Measurements from ENCODE around the gene ADGRB3. TPM values are rescaled to one million over a fixed set of nuclear protein-coding genes. Genes with fewer than 3 reads are reported as not detected.

Gene ADGRB3
- polyA plus RNA-seq, 1 of the 3 experiments (the other 2 are of a cell fraction) = 0.12 TPM

DNA sequence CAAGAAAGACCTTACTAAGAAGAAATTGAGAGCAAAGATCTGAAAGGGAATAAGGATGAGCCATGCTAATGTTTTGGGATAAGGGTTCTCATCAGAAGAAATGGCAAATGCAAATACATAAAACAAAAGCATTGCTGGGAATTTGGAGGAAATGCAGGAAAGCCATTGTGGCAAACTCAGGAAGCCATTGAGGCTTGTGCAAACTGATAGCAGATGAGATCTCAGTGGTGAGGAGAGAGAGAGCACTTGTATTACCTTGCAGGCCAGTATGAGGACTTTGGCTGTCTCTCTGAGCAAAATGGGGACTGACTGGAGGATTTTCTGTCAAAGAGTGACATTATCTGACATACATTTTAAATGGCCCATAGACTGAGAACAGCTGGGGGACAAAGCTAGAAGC is 103.0 kb downstream of the ADGRB3 start:
- TF ChIP-seq TEAD4 (IDR thresholded peaks at IDR 0.05; ENCODE audit: borderline replicate concordance, insufficient read depth) (no peak), SMC3 (IDR thresholded peaks at IDR 0.05; ENCODE audit: low read depth, low read length) (no peak), CHD2 (IDR thresholded peaks at IDR 0.05; ENCODE audit: low read length, partially characterized antibody) (no peak), JUND (IDR thresholded peaks at IDR 0.05) (no peak), RXRA (IDR thresholded peaks at IDR 0.05; ENCODE audit: borderline replicate concordance, low read depth) (no peak), GATA2 (CRISPR knock-in tag; IDR thresholded peaks at IDR 0.05) (no peak), FOXM1 (IDR thresholded peaks at IDR 0.05; ENCODE audit: low read depth) (no peak), TCF12 (IDR thresholded peaks at IDR 0.05) (no peak), TAF1 (IDR thresholded peaks at IDR 0.05; ENCODE audit: borderline replicate concordance, low read depth, low read length) (no peak), FOXJ3 (CRISPR knock-in tag; IDR thresholded peaks at IDR 0.05) (no peak), EZH2phosphoT487 (IDR thresholded peaks at IDR 0.05; ENCODE audit: borderline replicate concordance, low read depth) (no peak), POLR2AphosphoS5 (IDR thresholded peaks at IDR 0.05; ENCODE audit: low read depth, low read length) (no peak), RAD21 (IDR thresholded peaks at IDR 0.05; ENCODE audit: low read length) (no peak), EP300 (IDR thresholded peaks at IDR 0.05; ENCODE audit: borderline replicate concordance in 1 of 2, low read depth in 1 of 2, low read length in 1 of 2) (no peak)
- TF ChIP-seq, protein P1, sequence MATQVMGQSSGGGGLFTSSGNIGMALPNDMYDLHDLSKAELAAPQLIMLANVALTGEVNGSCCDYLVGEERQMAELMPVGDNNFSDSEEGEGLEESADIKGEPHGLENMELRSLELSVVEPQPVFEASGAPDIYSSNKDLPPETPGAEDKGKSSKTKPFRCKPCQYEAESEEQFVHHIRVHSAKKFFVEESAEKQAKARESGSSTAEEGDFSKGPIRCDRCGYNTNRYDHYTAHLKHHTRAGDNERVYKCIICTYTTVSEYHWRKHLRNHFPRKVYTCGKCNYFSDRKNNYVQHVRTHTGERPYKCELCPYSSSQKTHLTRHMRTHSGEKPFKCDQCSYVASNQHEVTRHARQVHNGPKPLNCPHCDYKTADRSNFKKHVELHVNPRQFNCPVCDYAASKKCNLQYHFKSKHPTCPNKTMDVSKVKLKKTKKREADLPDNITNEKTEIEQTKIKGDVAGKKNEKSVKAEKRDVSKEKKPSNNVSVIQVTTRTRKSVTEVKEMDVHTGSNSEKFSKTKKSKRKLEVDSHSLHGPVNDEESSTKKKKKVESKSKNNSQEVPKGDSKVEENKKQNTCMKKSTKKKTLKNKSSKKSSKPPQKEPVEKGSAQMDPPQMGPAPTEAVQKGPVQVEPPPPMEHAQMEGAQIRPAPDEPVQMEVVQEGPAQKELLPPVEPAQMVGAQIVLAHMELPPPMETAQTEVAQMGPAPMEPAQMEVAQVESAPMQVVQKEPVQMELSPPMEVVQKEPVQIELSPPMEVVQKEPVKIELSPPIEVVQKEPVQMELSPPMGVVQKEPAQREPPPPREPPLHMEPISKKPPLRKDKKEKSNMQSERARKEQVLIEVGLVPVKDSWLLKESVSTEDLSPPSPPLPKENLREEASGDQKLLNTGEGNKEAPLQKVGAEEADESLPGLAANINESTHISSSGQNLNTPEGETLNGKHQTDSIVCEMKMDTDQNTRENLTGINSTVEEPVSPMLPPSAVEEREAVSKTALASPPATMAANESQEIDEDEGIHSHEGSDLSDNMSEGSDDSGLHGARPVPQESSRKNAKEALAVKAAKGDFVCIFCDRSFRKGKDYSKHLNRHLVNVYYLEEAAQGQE (IDR thresholded peaks at IDR 0.05; ENCODE audit: low read depth, low read length) = no peak
- TF ChIP-seq, protein P2, sequence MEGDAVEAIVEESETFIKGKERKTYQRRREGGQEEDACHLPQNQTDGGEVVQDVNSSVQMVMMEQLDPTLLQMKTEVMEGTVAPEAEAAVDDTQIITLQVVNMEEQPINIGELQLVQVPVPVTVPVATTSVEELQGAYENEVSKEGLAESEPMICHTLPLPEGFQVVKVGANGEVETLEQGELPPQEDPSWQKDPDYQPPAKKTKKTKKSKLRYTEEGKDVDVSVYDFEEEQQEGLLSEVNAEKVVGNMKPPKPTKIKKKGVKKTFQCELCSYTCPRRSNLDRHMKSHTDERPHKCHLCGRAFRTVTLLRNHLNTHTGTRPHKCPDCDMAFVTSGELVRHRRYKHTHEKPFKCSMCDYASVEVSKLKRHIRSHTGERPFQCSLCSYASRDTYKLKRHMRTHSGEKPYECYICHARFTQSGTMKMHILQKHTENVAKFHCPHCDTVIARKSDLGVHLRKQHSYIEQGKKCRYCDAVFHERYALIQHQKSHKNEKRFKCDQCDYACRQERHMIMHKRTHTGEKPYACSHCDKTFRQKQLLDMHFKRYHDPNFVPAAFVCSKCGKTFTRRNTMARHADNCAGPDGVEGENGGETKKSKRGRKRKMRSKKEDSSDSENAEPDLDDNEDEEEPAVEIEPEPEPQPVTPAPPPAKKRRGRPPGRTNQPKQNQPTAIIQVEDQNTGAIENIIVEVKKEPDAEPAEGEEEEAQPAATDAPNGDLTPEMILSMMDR (IDR thresholded peaks at IDR 0.05) = no peak
- TF ChIP-seq, protein P3, sequence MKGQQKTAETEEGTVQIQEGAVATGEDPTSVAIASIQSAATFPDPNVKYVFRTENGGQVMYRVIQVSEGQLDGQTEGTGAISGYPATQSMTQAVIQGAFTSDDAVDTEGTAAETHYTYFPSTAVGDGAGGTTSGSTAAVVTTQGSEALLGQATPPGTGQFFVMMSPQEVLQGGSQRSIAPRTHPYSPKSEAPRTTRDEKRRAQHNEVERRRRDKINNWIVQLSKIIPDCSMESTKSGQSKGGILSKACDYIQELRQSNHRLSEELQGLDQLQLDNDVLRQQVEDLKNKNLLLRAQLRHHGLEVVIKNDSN (IDR thresholded peaks at IDR 0.05; ENCODE audit: borderline replicate concordance, low read depth) = no peak
- TF ChIP-seq, protein P4, sequence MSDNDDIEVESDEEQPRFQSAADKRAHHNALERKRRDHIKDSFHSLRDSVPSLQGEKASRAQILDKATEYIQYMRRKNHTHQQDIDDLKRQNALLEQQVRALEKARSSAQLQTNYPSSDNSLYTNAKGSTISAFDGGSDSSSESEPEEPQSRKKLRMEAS (IDR thresholded peaks at IDR 0.05; ENCODE audit: low read depth) = no peak
- TF ChIP-seq, protein P5, sequence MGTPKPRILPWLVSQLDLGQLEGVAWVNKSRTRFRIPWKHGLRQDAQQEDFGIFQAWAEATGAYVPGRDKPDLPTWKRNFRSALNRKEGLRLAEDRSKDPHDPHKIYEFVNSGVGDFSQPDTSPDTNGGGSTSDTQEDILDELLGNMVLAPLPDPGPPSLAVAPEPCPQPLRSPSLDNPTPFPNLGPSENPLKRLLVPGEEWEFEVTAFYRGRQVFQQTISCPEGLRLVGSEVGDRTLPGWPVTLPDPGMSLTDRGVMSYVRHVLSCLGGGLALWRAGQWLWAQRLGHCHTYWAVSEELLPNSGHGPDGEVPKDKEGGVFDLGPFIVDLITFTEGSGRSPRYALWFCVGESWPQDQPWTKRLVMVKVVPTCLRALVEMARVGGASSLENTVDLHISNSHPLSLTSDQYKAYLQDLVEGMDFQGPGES (IDR thresholded peaks at IDR 0.05; ENCODE audit: low read depth, low read length) = no peak
- Histone ChIP-seq H4K20me1 (ENCODE audit: insufficient read depth) (no peaks in the 10 kb centered on the region), H3K9me3 (no peaks in the 10 kb centered on the region), H3K27me3 (ENCODE audit: insufficient read depth) (no peaks in the 10 kb centered on the region), H3K9ac (no peak overlapping the region), H3K9me2 (no peaks in the 10 kb centered on the region), H3K36me3 (replicated peaks in 1 of 2; ENCODE audit: control insufficient read depth in 1 of 2, insufficient read depth in 2 of 2, low read length in 1 of 2) (no peaks in the 10 kb centered on the region), H3K4me1 (ENCODE audit: control insufficient read depth in 1 of 2, insufficient read depth in 2 of 2, low read depth in 1 of 2, low read length in 1 of 2) (no peaks in the 10 kb centered on the region; a peak in 1 of 4 replicates), H2AFZ (ENCODE audit: low read depth) (no peak overlapping the region), H3K4me3 (ENCODE audit: low read depth in 2 of 2, low read length in 1 of 2) (no peak overlapping the region), H3K79me2 (ENCODE audit: insufficient read depth) (no peaks in the 10 kb centered on the region), H3F3A (replicated peaks; ENCODE audit: insufficient read depth) (no peaks in the 10 kb centered on the region), H3K27ac (ENCODE audit: low read depth in 2 of 2, low read length in 1 of 2) (no peak overlapping the region), H3K4me2 (no peak overlapping the region)
- DNase-seq = no peak
- ChIA-PET CTCF (interaction anchor here (2.4 kb wide), 1 partner anchor 18 kb away, joined by 7 read pairs; no protein-coding TSS in a partner anchor), POLR2A (no interaction called here)
